K562 (cell line): ENCODE measurements around the gene GPR82. TPM values are rescaled to one million over a fixed set of nuclear protein-coding genes. Genes with fewer than 3 reads are reported as not detected.
A peak's percentile ranks its signal among the peaks of the same experiment; 100 is the strongest.

ENCODE experiments used
- ATAC-seq: fragments of 200-7000 bp; cut with Tn5 transposase; 3 replicates; pipeline ENCODE4 v1.9.1; 2020; ENCODE audit warnings: moderate library complexity
- BruUV-seq: library from RNA; stranded (reverse); fragments of 400-500 nt; replicated peaks from 2 replicates; lab custom pipeline; 2021; lab: Mats Ljungman, UMichigan
- CTCF ChIA-PET: fragments of 300-600 bp; formaldehyde crosslinking; extraction: SDS; loops from one replicate; lab custom pipeline; 2021; ENCODE audit warnings: low intra/inter-chr PET ratio; lab: Yijun Ruan, JAX
- POLR2A ChIA-PET: fragments of 300-600, 350-650 bp; sonication (Branson Sonifier 250); formaldehyde crosslinking; extraction: SDS; loops from one replicate; lab custom pipeline; 2021; ENCODE audit warnings: antibody characterized with exemption, inconsistent platforms; lab: Yijun Ruan, JAX
- DNase-seq, 4 experiments: peaks; one replicate each; pipeline versions ENCODE4 v3.0.0 to v3.0.0-alpha.2; 2011 to 2018; ENCODE audit warnings: low spot score in 3 of 4, mixed read lengths in 3 of 4; ENCODE audit errors: extremely low read depth in 1 of 4
- FAIRE-seq: peaks from 2 replicates; lab custom pipeline; 2011; peaks lifted over from hg19 to GRCh38; lab: Jason Lieb, UNC
- H2AFZ ChIP-seq: 2 replicates; pipeline ENCODE4 v1.6.0; 2011; ENCODE audit warnings: low read depth, low read length, control low read depth, inconsistent platforms
- H3K27ac ChIP-seq: fragments of 200-600 bp; 3 replicates; pipeline ENCODE4 v1.8.0; 2011; ENCODE audit warnings: low read depth, mild to moderate bottlenecking, control low read depth, inconsistent platforms, low read length, moderate library complexity, mixed read lengths; ENCODE audit errors: extremely low read depth
- H3K27me3 ChIP-seq, 2 experiments: fragments of 300-600 bp in 1 of 2; 2 replicates in 1 of 2; 3 replicates in 1 of 2; pipeline versions ENCODE4 v1.6.0 to v1.8.0; 2011; ENCODE audit warnings: inconsistent platforms in 2 of 2, low read length in 2 of 2, mild to moderate bottlenecking in 1 of 2, mixed read lengths in 1 of 2, moderate library complexity in 1 of 2; ENCODE audit not compliant: control insufficient read depth in 2 of 2, insufficient read depth in 2 of 2
- H3K36me3 ChIP-seq: fragments of 300-600 bp; 3 replicates; pipeline ENCODE4 v1.8.0; 2011; ENCODE audit warnings: mild to moderate bottlenecking, low read length, inconsistent platforms; ENCODE audit not compliant: control insufficient read depth, insufficient read depth
- H3K4me1 ChIP-seq, 2 experiments: fragments of 200-600 bp in 1 of 2; replicated peaks in 1 of 2; 2 replicates in 1 of 2; 3 replicates in 1 of 2; pipeline versions ENCODE4 v1.5.1 to v1.8.0; 2011; ENCODE audit warnings: inconsistent platforms in 2 of 2, low read length in 2 of 2, mild to moderate bottlenecking in 1 of 2, mixed read lengths in 1 of 2, moderate library complexity in 1 of 2; ENCODE audit not compliant: control insufficient read depth in 2 of 2, insufficient read depth in 2 of 2
- H3K4me2 ChIP-seq: 2 replicates; pipeline ENCODE4 v1.6.1; 2011; ENCODE audit warnings: low read length, control low read depth, inconsistent platforms, mixed read lengths; ENCODE audit not compliant: insufficient read depth
- H3K4me3 ChIP-seq: fragments of 200-600 bp; sonication (generic), shearing (Covaris generic); 2 replicates; pipeline ENCODE4 v1.5.1; 2016; ENCODE audit warnings: control low read depth, inconsistent platforms
- H3K79me2 ChIP-seq: fragments of 200-600 bp; 3 replicates; pipeline ENCODE4 v1.8.0; 2011; ENCODE audit warnings: low read length, inconsistent platforms; ENCODE audit not compliant: control insufficient read depth, insufficient read depth
- H3K9ac ChIP-seq, 2 experiments: 2 replicates each; pipeline versions ENCODE4 v1.6.0 to v1.6.1; 2011; ENCODE audit warnings: low read depth in 2 of 2, low read length in 2 of 2, control low read depth in 1 of 2, inconsistent platforms in 1 of 2, mild to moderate bottlenecking in 1 of 2, mixed read lengths in 1 of 2; ENCODE audit not compliant: insufficient read depth in 1 of 2
- H3K9me1 ChIP-seq: one replicate; pipeline ENCODE4 v1.6.0; 2011; ENCODE audit warnings: inconsistent platforms, mild to moderate bottlenecking, low read length, moderate library complexity; ENCODE audit not compliant: control insufficient read depth, insufficient read depth
- H3K9me3 ChIP-seq: replicated peaks from 2 replicates; pipeline ENCODE4 v1.5.1; 2011; ENCODE audit warnings: low read depth, low read length, inconsistent platforms; ENCODE audit not compliant: control insufficient read depth, insufficient read depth
- H4K20me1 ChIP-seq: replicated peaks from 2 replicates; pipeline ENCODE4 v1.6.1; 2011; ENCODE audit warnings: low read length, inconsistent platforms, mixed read lengths; ENCODE audit not compliant: control insufficient read depth, insufficient read depth
- IFI16 ChIP-seq: fragments of 250-450 bp; sonication (Bioruptor Pico); IDR thresholded peaks from 2 replicates; pipeline ENCODE4 v2.1.2; 2022; ENCODE audit warnings: mild to moderate bottlenecking, inconsistent platforms
- PML ChIP-seq: IDR thresholded peaks from 2 replicates; pipeline ENCODE4 v1.6.1; 2012; ENCODE audit warnings: low read length, inconsistent platforms
- RBM14 ChIP-seq: fragments of 200-400 bp; formaldehyde crosslinking; IDR thresholded peaks from 2 replicates; pipeline ENCODE4 v1.6.1; 2018; ENCODE audit warnings: low read depth, mild to moderate bottlenecking, low read length, moderate library complexity, borderline replicate concordance; ENCODE audit not compliant: insufficient read depth
- SIN3A ChIP-seq, 2 experiments: fragments of 150-350 bp in 1 of 2; IDR thresholded peaks; 2 replicates each; pipeline ENCODE4 v1.6.1; 2011 to 2016; ENCODE audit warnings: borderline replicate concordance in 2 of 2, low read depth in 2 of 2, low read length in 2 of 2, mild to moderate bottlenecking in 2 of 2, moderate library complexity in 2 of 2; ENCODE audit not compliant: control insufficient read depth in 1 of 2
- XRCC4 ChIP-seq: IDR thresholded peaks from one replicate; pipeline ENCODE4 v1.6.1; 2011; ENCODE audit not compliant: insufficient read depth, insufficient read length; ENCODE audit errors: extremely low read depth
- ZNF217 ChIP-seq: sonication (generic); formaldehyde crosslinking; IDR thresholded peaks from 2 replicates; pipeline ENCODE4 v1.8.0; 2022; ENCODE audit warnings: mild to moderate bottlenecking, missing genetic modification reagents
- WGBS: fragments of 100-300 bp; shearing (Covaris generic); methylation state at CpG from one replicate; pipeline ENCODE4 v1.1.6; 2016; ENCODE audit warnings: low coverage, mixed read lengths; ENCODE audit not compliant: insufficient coverage; ENCODE audit errors: missing lambda C conversion rate; 5-methylcytosine and 5-hydroxymethylcytosine counted together
- in situ Hi-C: fragments of 300-500 bp; cut with MboI; formaldehyde crosslinking; loops from 4 replicates; pipeline ENCODE4 v1.15.0; 2018; ENCODE audit warnings: inconsistent platforms, mixed read lengths
- intact Hi-C: fragments of 100-400 bp; cut with micrococcal nuclease; formaldehyde crosslinking; loops from 2 replicates; pipeline ENCODE4 v1.14.2; 2022
- polyA plus RNA-seq, 8 experiments: library from polyadenylated mRNA; depleted of rRNA in 4 of 8; stranded (reverse) in 5 of 8; unstranded in 3 of 8; fragments of >200 nt; fragmentation: Nextera tagmentation in 2 of 8; fragmentation: Illumina TruSeq in 1 of 8; extraction: Ambion mirVana in 2 of 8; extraction: Trizol in 1 of 8; gene quantifications; 2 replicates each; pipeline versions ENCODE4 v1.2.1 to v1.2.3, GENCODE V29; 2011 to 2014; ENCODE audit warnings: inconsistent platforms in 1 of 8, missing spikeins in 1 of 8
- total RNA-seq, 7 experiments: library from RNA; depleted of rRNA in 6 of 7; stranded (reverse); fragments of >200 nt in 6 of 7; fragmentation: Illumina TruSeq in 2 of 7; extraction: Trizol in 2 of 7; gene quantifications; 2 replicates each; pipeline versions ENCODE4 v1.2.1 to v1.2.3, GENCODE V29; 2011 to 2021; ENCODE audit warnings: low replicate concordance in 1 of 7
- TF ChIP-seq, protein P1 (sequence below): sonication (generic); formaldehyde crosslinking; IDR thresholded peaks from 2 replicates; pipeline ENCODE4 v1.8.1; 2023; ENCODE audit warnings: mild to moderate bottlenecking, missing genetic modification reagents
- TF ChIP-seq, protein P2 (sequence below), 2 experiments: IDR thresholded peaks; 2 replicates each; pipeline ENCODE4 v1.6.1; 2011; ENCODE audit warnings: borderline replicate concordance in 1 of 2, control low read depth in 1 of 2, low read depth in 1 of 2, low read length in 1 of 2, mild to moderate bottlenecking in 1 of 2, mixed read lengths in 1 of 2, moderate library complexity in 1 of 2; ENCODE audit not compliant: insufficient read depth in 1 of 2, insufficient read length in 1 of 2, poor library complexity in 1 of 2, severe bottlenecking in 1 of 2; ENCODE audit errors: extremely low read depth in 1 of 2

The GPR82 gene
- total and polyA plus RNA-seq, 9 of the 15 experiments (the other 6 are each of a cell fraction or from before 2014, with no cell fraction given) = not detected

DNA sequence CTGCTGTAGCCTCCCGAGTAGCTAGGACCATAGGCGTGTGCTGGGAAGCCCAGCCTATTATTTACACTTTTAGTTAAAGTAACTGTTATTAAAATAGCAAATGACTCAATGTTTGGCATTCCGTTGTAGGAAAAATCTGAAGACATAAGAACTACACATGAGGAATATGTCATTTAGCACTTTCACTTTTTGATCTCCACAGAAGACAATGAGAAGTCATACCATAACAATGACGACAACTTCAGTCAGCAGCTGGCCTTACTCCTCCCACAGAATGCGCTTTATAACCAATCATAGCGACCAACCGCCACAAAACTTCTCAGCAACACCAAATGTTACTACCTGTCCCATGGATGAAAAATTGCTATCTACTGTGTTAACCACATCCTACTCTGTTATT lies 28.6 kb upstream of the GPR82 start:
- Histone ChIP-seq H3K4me2 (no peak overlapping the region), H2AFZ (no peak overlapping the region), H3K9me3 (no peaks in the 10 kb centered on the region), H3K4me1 (no peaks in the 10 kb centered on the region), H3K27ac (no peak overlapping the region), H3K36me3 (no peaks in the 10 kb centered on the region), H3K4me3 (no peak overlapping the region), H3K27me3 (no peaks in the 10 kb centered on the region), H3K79me2 (no peaks in the 10 kb centered on the region), H4K20me1 (no peaks in the 10 kb centered on the region), H3K9ac (no peak overlapping the region), H3K9me1 (no peaks in the 10 kb centered on the region)
- ATAC-seq = no peak
- 37% methylated on average over 4 of the region's 7 CpGs for WGBS
- in situ Hi-C loops = no loop called here
- TF ChIP-seq, protein P1, sequence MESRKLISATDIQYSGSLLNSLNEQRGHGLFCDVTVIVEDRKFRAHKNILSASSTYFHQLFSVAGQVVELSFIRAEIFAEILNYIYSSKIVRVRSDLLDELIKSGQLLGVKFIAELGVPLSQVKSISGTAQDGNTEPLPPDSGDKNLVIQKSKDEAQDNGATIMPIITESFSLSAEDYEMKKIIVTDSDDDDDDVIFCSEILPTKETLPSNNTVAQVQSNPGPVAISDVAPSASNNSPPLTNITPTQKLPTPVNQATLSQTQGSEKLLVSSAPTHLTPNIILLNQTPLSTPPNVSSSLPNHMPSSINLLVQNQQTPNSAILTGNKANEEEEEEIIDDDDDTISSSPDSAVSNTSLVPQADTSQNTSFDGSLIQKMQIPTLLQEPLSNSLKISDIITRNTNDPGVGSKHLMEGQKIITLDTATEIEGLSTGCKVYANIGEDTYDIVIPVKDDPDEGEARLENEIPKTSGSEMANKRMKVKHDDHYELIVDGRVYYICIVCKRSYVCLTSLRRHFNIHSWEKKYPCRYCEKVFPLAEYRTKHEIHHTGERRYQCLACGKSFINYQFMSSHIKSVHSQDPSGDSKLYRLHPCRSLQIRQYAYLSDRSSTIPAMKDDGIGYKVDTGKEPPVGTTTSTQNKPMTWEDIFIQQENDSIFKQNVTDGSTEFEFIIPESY (CRISPR knock-in tag) = peak; percentile 54; the same call in 1 of the 2 replicates
- TF ChIP-seq IFI16 (CRISPR knock-in tag) (no peak), ZNF217 (CRISPR knock-in tag) (no peak)
- CTCF ChIA-PET = no interaction called here
- no TSS peak for BruUV-seq
- POLR2A ChIA-PET = no interaction called here
- intact Hi-C loops = no loop called here
- no peak for FAIRE-seq
- DNase-seq = no peak

DNA sequence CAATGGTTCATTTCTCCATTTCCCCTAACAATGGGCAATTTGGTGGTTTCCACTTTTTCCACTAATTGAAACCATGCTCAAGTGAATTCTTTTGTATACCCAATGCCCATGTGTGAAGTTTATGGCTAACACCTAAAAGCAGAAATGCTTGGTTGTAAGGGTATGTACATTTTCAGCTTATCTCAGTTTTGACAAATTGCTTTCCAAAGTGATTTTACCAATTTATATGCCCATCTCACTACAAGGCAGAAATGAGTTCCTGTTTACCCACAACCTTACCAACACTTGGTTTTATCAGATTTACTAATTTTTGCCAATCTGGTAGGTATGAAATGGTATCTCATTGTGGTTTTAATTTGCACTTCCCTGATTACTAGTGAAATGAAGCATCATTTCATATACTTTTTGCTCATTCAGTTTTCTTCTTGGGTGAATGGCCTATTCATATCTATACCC lies 20.4 kb upstream of the GPR82 start:
- FAIRE-seq = no peak
- Histone ChIP-seq H3K4me2 (no peak overlapping the region), H3K4me3 (no peak overlapping the region), H3K9me1 (no peaks in the 10 kb centered on the region), H3K9me3 (no peaks in the 10 kb centered on the region), H3K79me2 (no peaks in the 10 kb centered on the region), H3K9ac (no peak overlapping the region), H3K27ac (no peak overlapping the region), H2AFZ (no peak overlapping the region), H3K27me3 (no peaks in the 10 kb centered on the region), H3K36me3 (no peaks in the 10 kb centered on the region), H4K20me1 (no peaks in the 10 kb centered on the region), H3K4me1 (no peaks in the 10 kb centered on the region)
- CTCF ChIA-PET = no interaction called here
- POLR2A ChIA-PET = no interaction called here
- BruUV-seq = no TSS peak
- intact Hi-C loops (no loop called here), in situ Hi-C loops (no loop called here)
- DNase-seq = no peak
- no peak for ATAC-seq
- TF ChIP-seq RBM14 (no peak), SIN3A (IDR thresholded peaks at IDR 0.05; ENCODE audit: borderline replicate concordance in 2 of 2, control insufficient read depth in 1 of 2, low read depth in 2 of 2, low read length in 2 of 2) (no peak), XRCC4 (no peak), PML (no peak)
- TF ChIP-seq, protein P2, sequence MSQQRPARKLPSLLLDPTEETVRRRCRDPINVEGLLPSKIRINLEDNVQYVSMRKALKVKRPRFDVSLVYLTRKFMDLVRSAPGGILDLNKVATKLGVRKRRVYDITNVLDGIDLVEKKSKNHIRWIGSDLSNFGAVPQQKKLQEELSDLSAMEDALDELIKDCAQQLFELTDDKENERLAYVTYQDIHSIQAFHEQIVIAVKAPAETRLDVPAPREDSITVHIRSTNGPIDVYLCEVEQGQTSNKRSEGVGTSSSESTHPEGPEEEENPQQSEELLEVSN (IDR thresholded peaks at IDR 0.05; ENCODE audit: borderline replicate concordance in 1 of 2, extremely low read depth in 1 of 2, insufficient read depth in 1 of 2, insufficient read length in 1 of 2, low read depth in 1 of 2, low read length in 1 of 2, poor library complexity in 1 of 2, severe bottlenecking in 1 of 2) = no peak
